Lung (tissue), 12 donors: ENCODE data around the gene HMGB4. TPM values are rescaled to one million over a fixed set of nuclear protein-coding genes. Genes with fewer than 3 reads are reported as not detected.

Experiments used
- ATAC-seq: fragments of 200-7000 bp; cut with Tn5 transposase; one replicate; pipeline ENCODE4 v1.9.1; 2020; ENCODE audit warnings: moderate number of reproducible peaks; ENCODE audit not compliant: insufficient read depth, low FRiP score
- DNase-seq, 3 donors: peaks; one replicate each; pipeline ENCODE4 v3.0.0-alpha.2; 2013 to 2017
- H3K27ac ChIP-seq, 2 donors: one replicate each; pipeline ENCODE4 v1.5.1; 2013; ENCODE audit warnings: mild to moderate bottlenecking in 2 of 2, moderate library complexity in 2 of 2, control low read depth in 1 of 2, inconsistent platforms in 1 of 2, low read depth in 1 of 2, low read length in 1 of 2
- H3K27me3 ChIP-seq, 3 donors: one replicate each; pipeline ENCODE4 v1.5.1; 2013; ENCODE audit warnings: low read length in 2 of 3; ENCODE audit not compliant: control insufficient read depth in 3 of 3, insufficient read depth in 3 of 3
- H3K36me3 ChIP-seq, 4 donors: one replicate each; pipeline ENCODE4 v1.5.1; 2013; ENCODE audit warnings: low read length in 4 of 4, mild to moderate bottlenecking in 1 of 4, moderate library complexity in 1 of 4; ENCODE audit not compliant: control insufficient read depth in 4 of 4, insufficient read depth in 4 of 4
- H3K4me1 ChIP-seq, 5 donors: one replicate each; pipeline ENCODE4 v1.5.1; 2013; ENCODE audit warnings: low read length in 5 of 5, mild to moderate bottlenecking in 2 of 5, moderate library complexity in 1 of 5; ENCODE audit not compliant: control insufficient read depth in 5 of 5, insufficient read depth in 5 of 5
- H3K4me3 ChIP-seq: one replicate; pipeline ENCODE4 v1.5.1; 2013; ENCODE audit warnings: mild to moderate bottlenecking, control low read depth, moderate library complexity
- H3K9ac ChIP-seq, 2 donors: one replicate each; pipeline ENCODE4 v1.5.1; 2013; ENCODE audit warnings: low read length in 2 of 2, control low read depth in 1 of 2; ENCODE audit not compliant: insufficient read depth in 1 of 2
- H3K9me3 ChIP-seq, 4 donors: one replicate each; pipeline ENCODE4 v1.5.1; 2013; ENCODE audit warnings: low read length in 3 of 4, mild to moderate bottlenecking in 1 of 4, moderate library complexity in 1 of 4; ENCODE audit not compliant: control insufficient read depth in 4 of 4, insufficient read depth in 3 of 4
- WGBS, 2 donors: extraction: QIAGEN DNeasy Blood & Tissue Kit; methylation state at CpG; one replicate each; pipeline ENCODE4 v1.1.7; 2013; 5-methylcytosine and 5-hydroxymethylcytosine counted together
- polyA plus RNA-seq, 2 donors: library from polyadenylated mRNA; stranded (reverse); fragments of 200-250 nt; gene quantifications; one replicate each; pipeline ENCODE4 v1.2.1, GENCODE V29; 2013
- total RNA-seq, 2 donors: library from RNA; depleted of rRNA in 1 of 2; stranded (reverse); fragments of >200 nt in 1 of 2; gene quantifications; one replicate each; pipeline ENCODE4 v1.2.1, GENCODE V29; 2014 to 2021
- TF ChIP-seq, protein P1 (sequence below): IDR thresholded peaks from 2 replicates; pipeline ENCODE4 v1.5.1; 2012; ENCODE audit warnings: mild to moderate bottlenecking; ENCODE audit errors: control extremely low read depth, extremely low read depth
- donor health status: control.
- donor health status: control.
- donor health status: Bipolar disorder and iron deficiency.
- donor health status: healthy.
- donor health status: DM: yes; HTN: yes; CAD: no.

Gene HMGB4
- total and polyA plus RNA-seq, 4 donors, result not detected

DNA sequence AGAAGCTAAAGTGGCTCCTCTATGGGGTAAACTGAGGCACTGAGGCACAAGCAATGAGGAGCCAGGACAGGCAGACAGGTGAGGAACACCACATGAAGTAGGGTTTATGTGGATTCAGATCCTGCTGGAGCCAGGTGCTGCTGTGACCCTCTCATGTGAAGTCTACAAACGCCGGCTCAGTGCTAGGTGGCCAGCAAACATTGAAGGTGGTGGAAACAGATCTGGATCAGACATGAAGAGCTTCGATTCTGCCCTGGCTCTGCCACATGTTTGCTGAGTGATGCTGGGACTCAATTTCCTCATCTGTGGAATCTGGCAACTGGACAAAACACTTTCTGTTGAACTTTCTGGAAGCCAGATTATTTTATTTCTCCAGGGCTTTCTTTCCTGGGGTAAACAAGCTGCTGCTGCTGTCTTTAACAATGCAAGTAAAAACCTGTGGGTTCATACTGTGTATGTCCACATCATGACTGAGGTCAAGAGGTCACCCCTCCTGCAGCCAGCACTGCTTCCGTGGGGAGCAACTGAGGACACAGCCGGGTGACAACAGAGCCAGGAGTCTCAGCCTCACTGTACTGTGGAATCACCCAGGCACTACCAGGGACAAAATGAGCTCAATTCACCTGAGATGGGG is 33.3 kb downstream of the HMGB4 start:
- no peak overlapping the region for H3K9ac ChIP-seq
- no peak overlapping the region for H3K27ac ChIP-seq
- H3K4me3 ChIP-seq, result no peak overlapping the region
- ATAC-seq, result no peak
- WGBS, 2 donors, result 75 to 79% methylated on average over 5 of the region's 5 CpGs
- no peak for DNase-seq
- H3K9me3 ChIP-seq, result peaks cover 0 to 5% (median 0%) of the 10 kb centered on the region in 4 donors
- peaks cover 0 to 2% (median 0%) of the 10 kb centered on the region in 3 donors for H3K27me3 ChIP-seq
- TF ChIP-seq, protein P1, sequence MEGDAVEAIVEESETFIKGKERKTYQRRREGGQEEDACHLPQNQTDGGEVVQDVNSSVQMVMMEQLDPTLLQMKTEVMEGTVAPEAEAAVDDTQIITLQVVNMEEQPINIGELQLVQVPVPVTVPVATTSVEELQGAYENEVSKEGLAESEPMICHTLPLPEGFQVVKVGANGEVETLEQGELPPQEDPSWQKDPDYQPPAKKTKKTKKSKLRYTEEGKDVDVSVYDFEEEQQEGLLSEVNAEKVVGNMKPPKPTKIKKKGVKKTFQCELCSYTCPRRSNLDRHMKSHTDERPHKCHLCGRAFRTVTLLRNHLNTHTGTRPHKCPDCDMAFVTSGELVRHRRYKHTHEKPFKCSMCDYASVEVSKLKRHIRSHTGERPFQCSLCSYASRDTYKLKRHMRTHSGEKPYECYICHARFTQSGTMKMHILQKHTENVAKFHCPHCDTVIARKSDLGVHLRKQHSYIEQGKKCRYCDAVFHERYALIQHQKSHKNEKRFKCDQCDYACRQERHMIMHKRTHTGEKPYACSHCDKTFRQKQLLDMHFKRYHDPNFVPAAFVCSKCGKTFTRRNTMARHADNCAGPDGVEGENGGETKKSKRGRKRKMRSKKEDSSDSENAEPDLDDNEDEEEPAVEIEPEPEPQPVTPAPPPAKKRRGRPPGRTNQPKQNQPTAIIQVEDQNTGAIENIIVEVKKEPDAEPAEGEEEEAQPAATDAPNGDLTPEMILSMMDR, result no peak
- H3K36me3 ChIP-seq, result no peaks in the 10 kb centered on the region
- H3K4me1 ChIP-seq, result peaks cover 0 to 2% (median 0%) of the 10 kb centered on the region in 5 donors

DNA sequence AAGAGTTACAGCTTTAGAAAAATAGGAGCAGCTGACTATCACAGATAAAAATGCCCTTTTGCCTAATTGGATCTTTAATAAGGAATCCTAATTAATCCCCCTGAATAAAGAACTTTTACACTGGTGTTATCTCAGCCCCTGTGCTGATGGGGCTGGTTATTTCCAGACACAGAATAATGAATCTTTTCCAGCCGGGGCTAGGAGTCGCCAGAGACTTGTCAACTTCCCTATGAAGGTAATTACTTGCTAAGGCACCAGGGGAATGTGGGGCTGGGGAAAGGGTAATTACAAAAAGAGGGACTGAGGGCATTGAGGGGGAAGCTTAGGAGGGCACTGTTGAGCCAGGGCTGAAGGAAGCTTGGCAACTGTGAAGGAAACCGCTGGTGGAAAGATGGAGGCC is 34.5 kb downstream of the HMGB4 start:
- 63 to 66% methylated on average over 3 of the region's 3 CpGs for WGBS, 2 donors
- Histone ChIP-seq H3K36me3 (no peaks in the 10 kb centered on the region), H3K9ac (no peak overlapping the region), H3K27ac (no peak overlapping the region), H3K9me3 (peaks cover 0 to 5% (median 0%) of the 10 kb centered on the region in 4 donors), H3K4me1 (peaks cover 0 to 2% (median 0%) of the 10 kb centered on the region in 5 donors), H3K4me3 (no peak overlapping the region), H3K27me3 (peaks cover 0 to 2% (median 0%) of the 10 kb centered on the region in 3 donors)
- TF ChIP-seq, protein P1, result no peak
- ATAC-seq, result no peak
- DNase-seq, result no peak

DNA sequence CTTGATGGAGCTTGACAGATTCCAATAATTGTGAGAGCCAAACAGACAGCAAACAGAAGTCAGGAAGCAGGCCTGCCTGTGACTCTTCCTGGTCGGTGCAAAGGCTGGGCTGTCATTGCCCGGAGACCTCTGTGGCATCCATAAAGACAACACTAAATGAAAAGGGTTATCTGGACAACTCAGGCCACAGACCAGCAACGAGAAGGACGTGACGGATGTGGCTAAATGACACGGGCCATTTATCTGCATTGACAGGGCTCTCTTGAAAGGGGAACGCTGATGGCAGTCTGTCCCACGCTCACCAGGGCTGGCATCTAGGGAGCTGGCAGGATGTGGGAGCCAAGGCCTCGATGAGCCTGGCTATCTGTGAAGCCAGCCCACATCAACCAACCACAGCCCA is 35.0 kb downstream of the HMGB4 start:
- no peak overlapping the region for H3K27ac ChIP-seq
- DNase-seq, result no peak
- 58 to 62% methylated on average over 9 of the region's 9 CpGs for whole genome bisulfite sequencing, 2 donors
- H3K4me3 ChIP-seq, result no peak overlapping the region
- no peaks in the 10 kb centered on the region for H3K36me3 ChIP-seq
- H3K4me1 ChIP-seq, result peaks cover 0 to 2% (median 0%) of the 10 kb centered on the region in 5 donors
- peaks cover 0 to 5% (median 0%) of the 10 kb centered on the region in 4 donors for H3K9me3 ChIP-seq
- no peak for ATAC-seq
- peaks cover 0 to 2% (median 0%) of the 10 kb centered on the region in 3 donors for H3K27me3 ChIP-seq
- no peak overlapping the region for H3K9ac ChIP-seq
- TF ChIP-seq, protein P1, result no peak

DNA sequence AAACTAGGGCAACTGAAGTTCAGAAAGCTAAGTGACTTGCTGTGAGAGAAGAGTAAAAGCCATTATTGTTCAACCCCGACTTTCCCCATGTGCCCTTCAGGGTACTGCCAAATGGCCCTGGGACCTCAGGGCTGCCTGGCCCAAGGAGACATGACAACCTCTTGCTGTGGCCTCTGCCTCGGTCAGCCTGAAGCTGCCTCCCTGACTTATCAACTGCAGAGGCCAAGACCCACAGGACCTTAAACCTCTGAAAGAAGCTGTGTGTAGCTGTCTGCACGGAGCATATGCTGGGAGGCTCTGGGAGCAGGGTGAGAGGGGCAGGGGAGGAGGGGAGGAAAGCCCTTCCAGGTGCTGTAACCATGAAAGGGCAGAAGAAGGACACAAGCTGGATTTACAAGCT is 35.9 kb downstream of the HMGB4 start:
- TF ChIP-seq, protein P1, result no peak
- 72 to 78% methylated on average over 3 of the region's 3 CpGs for WGBS, 2 donors
- no peaks in the 10 kb centered on the region for H3K36me3 ChIP-seq
- H3K27ac ChIP-seq, result no peak overlapping the region
- peaks cover 0 to 2% (median 0%) of the 10 kb centered on the region in 3 donors for H3K27me3 ChIP-seq
- H3K9ac ChIP-seq, result no peak overlapping the region
- peaks cover 0 to 1% (median 0%) of the 10 kb centered on the region in 4 donors for H3K9me3 ChIP-seq
- H3K4me3 ChIP-seq, result no peak overlapping the region
- ATAC-seq (no peak), DNase-seq (no peak)
- H3K4me1 ChIP-seq, result peaks cover 0 to 3% (median 0%) of the 10 kb centered on the region in 5 donors
